K562 (cell line): Measurements from ENCODE around the gene IRF2BP1. TPM values are rescaled to one million over a fixed set of nuclear protein-coding genes. Genes with fewer than 3 reads are reported as not detected.

ENCODE experiments used
- AFF1 ChIP-seq, 2 experiments: fragments of 450-650 bp; IDR thresholded peaks; 2 replicates each; pipeline ENCODE4 v1.6.1; 2018; ENCODE audit warnings: mild to moderate bottlenecking in 2 of 2, low read depth in 1 of 2; ENCODE audit not compliant: partially characterized antibody in 2 of 2
- FOXJ2 ChIP-seq: fragments of 200-800 bp; sonication (Bioruptor generic); IDR thresholded peaks from 2 replicates; pipeline ENCODE4 v1.6.1; 2016; ENCODE audit warnings: missing genetic modification characterization, missing compliant biosample characterization
- FUS ChIP-seq: fragments of 200-400 bp; formaldehyde crosslinking; optimal IDR thresholded peaks from 2 replicates; pipeline ENCODE3; 2017; ENCODE audit warnings: low read depth, low read length
- L3MBTL2 ChIP-seq: fragments of 450-650 bp; IDR thresholded peaks from 2 replicates; pipeline ENCODE4 v1.6.1; 2016; ENCODE audit warnings: mild to moderate bottlenecking, moderate library complexity
- NCOR1 ChIP-seq: fragments of 450-650 bp; IDR thresholded peaks from 2 replicates; pipeline ENCODE4 v1.6.1; 2016; ENCODE audit warnings: mild to moderate bottlenecking, moderate library complexity
- NRF1 ChIP-seq, 2 experiments: fragments of 450-650 bp; IDR thresholded peaks in 1 of 2; conservative IDR thresholded peaks in 1 of 2; 2 replicates each; pipeline ENCODE4 v1.6.1; 2014; ENCODE audit warnings: mild to moderate bottlenecking in 2 of 2
- RBM34 ChIP-seq: fragments of 200-400 bp; formaldehyde crosslinking; IDR thresholded peaks from 2 replicates; pipeline ENCODE4 v1.6.1; 2018; ENCODE audit warnings: low read length, borderline replicate concordance; ENCODE audit not compliant: insufficient read depth
- SPI1 ChIP-seq: IDR thresholded peaks from 2 replicates; pipeline ENCODE4 v1.6.1; 2011; ENCODE audit warnings: low read depth, low read length, control low read depth, borderline replicate concordance
- TGIF2 ChIP-seq: sonication (generic); formaldehyde crosslinking; IDR thresholded peaks from 2 replicates; pipeline ENCODE4 v1.8.1; 2022; ENCODE audit warnings: mild to moderate bottlenecking, missing genetic modification reagents, moderate library complexity
- UBTF ChIP-seq, 2 experiments: IDR thresholded peaks; 2 replicates each; pipeline ENCODE4 v1.6.1; 2012; ENCODE audit warnings: improper control_type of control experiment in 2 of 2, low read depth in 2 of 2, low read length in 2 of 2, borderline replicate concordance in 1 of 2
- YY1 ChIP-seq, 3 experiments: IDR thresholded peaks; 2 replicates each; pipeline ENCODE4 v1.6.1; 2011; ENCODE audit warnings: low read length in 2 of 3, mild to moderate bottlenecking in 2 of 3, moderate library complexity in 2 of 3, borderline replicate concordance in 1 of 3, control low read depth in 1 of 3, low read depth in 1 of 3; ENCODE audit not compliant: insufficient read depth in 3 of 3, insufficient replicate concordance in 2 of 3, control insufficient read depth in 1 of 3, insufficient read length in 1 of 3; ENCODE audit errors: extremely low read depth in 1 of 3
- ZBTB1 ChIP-seq: sonication (generic); formaldehyde crosslinking; IDR thresholded peaks from 2 replicates; pipeline ENCODE4 v1.8.1; 2023; ENCODE audit warnings: missing genetic modification reagents, low read depth, mild to moderate bottlenecking, borderline replicate concordance
- ZKSCAN1 ChIP-seq: fragments of 150-350 bp; IDR thresholded peaks from 2 replicates; pipeline ENCODE4 v1.6.1; 2016; ENCODE audit warnings: low read depth, low read length
- ZNF280A ChIP-seq: fragments of 450-650 bp; IDR thresholded peaks from 2 replicates; pipeline ENCODE4 v1.6.1; 2018; ENCODE audit warnings: mild to moderate bottlenecking, low read depth; ENCODE audit not compliant: partially characterized antibody
- ZNF282 ChIP-seq: sonication (generic); formaldehyde crosslinking; IDR thresholded peaks from 2 replicates; pipeline ENCODE4 v1.8.1; 2023; ENCODE audit warnings: missing genetic modification reagents
- polyA plus RNA-seq, 8 experiments: library from polyadenylated mRNA; depleted of rRNA in 4 of 8; stranded (reverse) in 5 of 8; unstranded in 3 of 8; fragments of >200 nt; fragmentation: Nextera tagmentation in 2 of 8; fragmentation: Illumina TruSeq in 1 of 8; extraction: Ambion mirVana in 2 of 8; extraction: Trizol in 1 of 8; gene quantifications; 2 replicates each; pipeline versions ENCODE4 v1.2.1 to v1.2.3, GENCODE V29; 2011 to 2014; ENCODE audit warnings: inconsistent platforms in 1 of 8, missing spikeins in 1 of 8
- total RNA-seq, 7 experiments: library from RNA; depleted of rRNA in 6 of 7; stranded (reverse); fragments of >200 nt in 6 of 7; fragmentation: Illumina TruSeq in 2 of 7; extraction: Trizol in 2 of 7; gene quantifications; 2 replicates each; pipeline versions ENCODE4 v1.2.1 to v1.2.3, GENCODE V29; 2011 to 2021; ENCODE audit warnings: low replicate concordance in 1 of 7

The IRF2BP1 gene
- total and polyA plus RNA-seq, 9 of the 15 experiments (the other 6 are each of a cell fraction or from before 2014, with no cell fraction given) = 0.61 to 35.9 (median 3.5) TPM

- TF ChIP-seq AFF1 (IDR thresholded peaks at IDR 0.05; ENCODE audit: low read depth in 1 of 2, partially characterized antibody in 2 of 2) = peak in 1 of 2 experiments; percentile 93
- 0 out of 2 replicates have a peak, but pooled peaks have one; percentile 3 for TF ChIP-seq NCOR1
- no peak for TF ChIP-seq FOXJ2 (tag)
- peak in 1 of 2 experiments; percentile 60; a peak in 3 of 4 replicates for TF ChIP-seq UBTF (IDR thresholded peaks at IDR 0.05; ENCODE audit: borderline replicate concordance in 1 of 2, low read depth in 2 of 2, low read length in 2 of 2)
- TF ChIP-seq ZNF280A = no peak
- peak; percentile 96 for TF ChIP-seq L3MBTL2
- TF ChIP-seq ZBTB1 (CRISPR knock-in tag) = peak; percentile 64
- TF ChIP-seq SPI1 = 0 out of 2 replicates have a peak, but pooled peaks have one; percentile 1
- 0 out of 2 replicates have a peak, but pooled peaks have one; percentile 54 for TF ChIP-seq TGIF2 (CRISPR knock-in tag)
- peak; percentile 10; the same call in 1 of the 2 replicates for TF ChIP-seq ZKSCAN1
- TF ChIP-seq RBM34 = 0 out of 2 replicates have a peak, but pooled peaks have one; percentile 18
- peak; percentile 25; the same call in 1 of the 2 replicates for TF ChIP-seq ZNF282 (CRISPR knock-in tag)
- TF ChIP-seq FUS = peak; percentile 77
- TF ChIP-seq NRF1 (conservative IDR thresholded peaks at IDR 0.05 in 1 of 2, IDR thresholded peaks at IDR 0.05 in 1 of 2) = peak; percentile 60 to 61; a peak in 3 of 4 replicates
- TF ChIP-seq YY1 (IDR thresholded peaks at IDR 0.05; ENCODE audit: borderline replicate concordance in 1 of 3, control insufficient read depth in 1 of 3, extremely low read depth in 1 of 3, insufficient read depth in 3 of 3, insufficient read length in 1 of 3, insufficient replicate concordance in 2 of 3, low read depth in 1 of 3, low read length in 2 of 3) = peak in 2 of 3 experiments; percentile 41 to 45
Measured at GRCh38 chr19:45885556-45886426, at the start of gene IRF2BP1 (continued).
